Left colon (tissue), 2 donors: ENCODE measurements around the gene DNASE1L2. TPM values are rescaled to one million over a fixed set of nuclear protein-coding genes. Genes with fewer than 3 reads are reported as not detected.

Experiments
- ATAC-seq: fragments of 200-7000 bp; cut with Tn5 transposase; one replicate; pipeline ENCODE4 v1.9.1; 2020; ENCODE audit warnings: mild to moderate bottlenecking, moderate library complexity
- DNase-seq, 2 donors: peaks; one replicate each; pipeline ENCODE4 v3.0.0-alpha.2; 2020
- intact Hi-C, 2 donors: fragments of 100-400 bp; cut with DNase I in 1 of 2; cut with micrococcal nuclease in 1 of 2; formaldehyde crosslinking; loops; one replicate each; pipeline versions ENCODE4 v1.11.2 to v1.14.0; 2022; cut with DNase I, micrococcal nuclease
- microRNA-seq, 2 donors: library from miRNA; unstranded; fragments of <30 nt; microRNA quantifications; one replicate each; pipeline versions ENCODE4 v1.1.0 to v1.2.0, GENCODE V29; 2020
- total RNA-seq, 2 donors: library from RNA; stranded (reverse); fragmentation: NEBNext Ultra II Directional; extraction: Animal tissue kit (Norgen Biotek cat#: 25700); gene quantifications; one replicate each; pipeline ENCODE4 v1.2.1, GENCODE V29; 2021
- donor health status: DM: no; HTN: no; CAD: no.
- donor health status: DM: yes; HTN: yes; CAD: no.

Gene DNASE1L2
- total RNA-seq, 2 donors from 2014 or later = 0.75 to 0.82 TPM

GRCh38 chr16:2277466-2278271 lies 41.4 kb downstream of the DNASE1L2 start:
- no peak for ATAC-seq
- DNase-seq = no peak
- intact Hi-C loops = loop anchor here in 1 of 2 donors (10.0 kb wide), 1 partner anchor 57 kb away; no protein-coding TSS in a partner anchor

GRCh38 chr16:2278272-2278608 lies 42.0 kb downstream of the DNASE1L2 start:
- intact Hi-C loops = loop anchor here in 1 of 2 donors (10.0 kb wide), 1 partner anchor 57 kb away; no protein-coding TSS in a partner anchor
- no peak for DNase-seq
- peak; percentile 66 for ATAC-seq

GRCh38 chr16:2278956-2279800 lies 42.9 kb downstream of the DNASE1L2 start:
- ATAC-seq (no peak), DNase-seq (no peak)
- intact Hi-C loops = loop anchor here in 1 of 2 donors (10.0 kb wide), 1 partner anchor 56 kb away; no protein-coding TSS in a partner anchor

- no peak for DNase-seq
- no peak for ATAC-seq
- intact Hi-C loops = no loop called here
These were observed 44.2 kb downstream of the DNASE1L2 start for GRCh38 chr16:2280461-2280860.

GRCh38 chr16:2280981-2281542 lies 44.8 kb downstream of the DNASE1L2 start:
- DNase-seq = no peak
- intact Hi-C loops = no loop called here
- ATAC-seq = no peak

GRCh38 chr16:2282262-2282661 lies 46.0 kb downstream of the DNASE1L2 start:
- no peak for DNase-seq
- ATAC-seq = no peak
- intact Hi-C loops = no loop called here

- DNase-seq (no peak), ATAC-seq (no peak)
- intact Hi-C loops = no loop called here
These were observed 46.8 kb downstream of the DNASE1L2 start for GRCh38 chr16:2282866-2283555.

- intact Hi-C loops = no loop called here
- DNase-seq (no peak), ATAC-seq (no peak)
These were observed 47.9 kb downstream of the DNASE1L2 start for GRCh38 chr16:2284001-2284770.

- intact Hi-C loops = no loop called here
- DNase-seq (no peak), ATAC-seq (no peak)
These were observed 48.7 kb downstream of the DNASE1L2 start for GRCh38 chr16:2284797-2285576.

- no peak for ATAC-seq
- intact Hi-C loops = no loop called here
These were observed 49.5 kb downstream of the DNASE1L2 start for GRCh38 chr16:2285731-2286191.

GRCh38 chr16:2286550-2286949 lies 50.3 kb downstream of the DNASE1L2 start:
- ATAC-seq (no peak), DNase-seq (no peak)
- intact Hi-C loops = no loop called here

More at GRCh38 chr16:2285731-2286191, 49.5 kb downstream of the DNASE1L2 start:
- DNase-seq = no peak

- intact Hi-C loops = no loop called here
- ATAC-seq = no peak
- DNase-seq = no peak
These were observed 51.8 kb downstream of the DNASE1L2 start for GRCh38 chr16:2287916-2288547.

Small RNAs within 50 kb of the gene (microRNA-seq; reads per million reads assigned to microRNA genes)
- gene MIR3677 (0 reads per million in 2 donors), gene MIR4717 (0 reads per million in 2 donors)

Other genes starting within 250 kb of the DNASE1L2 start
- 1 to 10 TPM; 1.6 to 3.0 TPM for gene SYNGR3, start 246.5 kb upstream of the DNASE1L2 start, total RNA-seq
- gene ZNF598, start 226.6 kb upstream of the DNASE1L2 start, total RNA-seq = 10 to 100 TPM; 45.8 to 52.8 TPM
- 1 to 10 TPM; 1.9 to 2.5 TPM for gene NPW, start 216.7 kb upstream of the DNASE1L2 start, total RNA-seq
- 10 to 100 TPM; 69.3 to 73.7 TPM for gene NHERF2, start 209.5 kb upstream of the DNASE1L2 start, total RNA-seq
- gene NTHL1, start 188.6 kb upstream of the DNASE1L2 start, total RNA-seq = 10 to 100 TPM; 27.3 to 29.5 TPM
- 100 to 1,000 TPM; 115 to 118 TPM for gene TSC2, start 188.5 kb upstream of the DNASE1L2 start, total RNA-seq
- 10 to 100 TPM; 75.1 to 76.7 TPM for gene PKD1, start 100.5 kb upstream of the DNASE1L2 start, total RNA-seq
- gene RAB26, start 87.8 kb upstream of the DNASE1L2 start, total RNA-seq = 10 to 100 TPM; 24.9 to 27.2 TPM
- 10 to 100 TPM; 94.5 to 99.8 TPM for gene TRAF7, start 80.7 kb upstream of the DNASE1L2 start, total RNA-seq
- gene CASKIN1, start 39.8 kb upstream of the DNASE1L2 start, total RNA-seq = under 1 TPM; 0.11 to 0.15 TPM
- gene MLST8, start 31.0 kb upstream of the DNASE1L2 start, total RNA-seq = 10 to 100 TPM; 26.7 to 31.4 TPM
- 10 to 100 TPM in 1 of 2 donors, 1 to 10 TPM in 1; 6.1 to 14.4 TPM for gene BRICD5, start 25.6 kb upstream of the DNASE1L2 start, total RNA-seq
- 10 to 100 TPM; 16.3 to 24.3 TPM for gene PGP, start 21.6 kb upstream of the DNASE1L2 start, total RNA-seq
- gene E4F1, start 12.9 kb upstream of the DNASE1L2 start, total RNA-seq = 10 to 100 TPM; 23.6 to 25.1 TPM
- 100 to 1,000 TPM; 113 to 132 TPM for gene ECI1, start 15.1 kb downstream of the DNASE1L2 start, total RNA-seq
- 100 to 1,000 TPM in 1 of 2 donors, 10 to 100 TPM in 1; 99.3 to 127 TPM for gene RNPS1, start 31.7 kb downstream of the DNASE1L2 start, total RNA-seq
- gene ABCA3, start 104.3 kb downstream of the DNASE1L2 start, total RNA-seq = 1 to 10 TPM; 3.8 to 3.9 TPM
- 1 to 10 TPM; 3.0 to 7.3 TPM for gene CCNF, start 193.0 kb downstream of the DNASE1L2 start, total RNA-seq
- 1 to 10 TPM; 1.3 to 5.6 TPM for gene TEDC2, start 223.7 kb downstream of the DNASE1L2 start, total RNA-seq
- gene NTN3, start 234.9 kb downstream of the DNASE1L2 start, total RNA-seq = not detected
- 10 to 100 TPM in 1 of 2 donors, 1 to 10 TPM in 1; 8.9 to 11.1 TPM for gene TBC1D24, start 238.7 kb downstream of the DNASE1L2 start, total RNA-seq